ENCODE data around the gene TBCCD1. TPM values are rescaled to one million over a fixed set of nuclear protein-coding genes. Genes with fewer than 3 reads are reported as not detected.

Gene TBCCD1
- 10 to 100 TPM; 15.2 to 17.4 TPM for total RNA-seq

GRCh38 chr3:186567072-186567921 is at the start of gene TBCCD1:
TBCCD1 (minus strand) TSS chr3:186567339; CDS start chr3:186564329, 3,010 bp downstream.
- Mint-ChIP-seq H3K27ac (peak within 1 kb of the TSS; percentile 86), H3K36me3 (peaks cover 6% of the 10 kb centered on the region), H3K9me3 (no peaks in the 10 kb centered on the region), H3K4me1 (peaks cover 38% of the 10 kb centered on the region), H3K4me3 (peak within 1 kb of the TSS; percentile 86), H3K27me3 (no peaks in the 10 kb centered on the region)
- POLR2A ChIA-PET, result interaction anchor here (0.9 to 5.4 kb wide), 7 partner anchors 48 to 801 kb away, joined by 3 to 50 read pairs (median 3); partner anchors contain the start of genes EIF4A2, RTP4 and TRA2B
- DNase-seq, result peak; percentile 99
- peak; percentile 48 for ATAC-seq (ENCODE audit: low read depth)

- Mint-ChIP-seq H3K27me3 (peaks cover 23% of the 10 kb centered on the region), H3K27ac (no peak overlapping the region), H3K36me3 (no peaks in the 10 kb centered on the region), H3K4me3 (no peak overlapping the region), H3K9me3 (no peaks in the 10 kb centered on the region), H3K4me1 (peaks cover 18% of the 10 kb centered on the region)
- no peak for DNase-seq
- no peak for ATAC-seq (ENCODE audit: low read depth)
- POLR2A ChIA-PET, result interaction anchor here (1.1 to 6.3 kb wide), 5 partner anchors 167 to 678 kb away, joined by 3 to 36 read pairs (median 4); partner anchors contain the start of genes EIF4A2 and TRA2B
These were observed 49.1 kb upstream of the TBCCD1 start for GRCh38 chr3:186616299-186616617.

- peaks cover 18% of the 10 kb centered on the region for H3K4me1 Mint-ChIP-seq
- POLR2A ChIA-PET, result interaction anchor here (1.0 to 6.3 kb wide), 5 partner anchors 45 to 207 kb away, joined by 3 to 36 read pairs (median 3); partner anchors contain the start of genes DNAJB11 and EIF4A2
- H3K4me3 Mint-ChIP-seq, result peak overlapping the region; percentile 54
- no peaks in the 10 kb centered on the region for H3K9me3 Mint-ChIP-seq
- DNase-seq (peak; percentile 72), ATAC-seq (ENCODE audit: low read depth) (peak; percentile 46)
- H3K36me3 Mint-ChIP-seq, result no peaks in the 10 kb centered on the region
- H3K27ac Mint-ChIP-seq, result no peak overlapping the region
- peaks cover 28% of the 10 kb centered on the region for H3K27me3 Mint-ChIP-seq
These were observed 47.7 kb upstream of the TBCCD1 start for GRCh38 chr3:186614597-186615483.

GRCh38 chr3:186614266-186614596 is 47.1 kb upstream of the TBCCD1 start:
- Mint-ChIP-seq H3K9me3 (no peaks in the 10 kb centered on the region), H3K27ac (no peak overlapping the region), H3K4me3 (peak overlapping the region; percentile 54), H3K36me3 (no peaks in the 10 kb centered on the region), H3K27me3 (peaks cover 28% of the 10 kb centered on the region), H3K4me1 (peaks cover 18% of the 10 kb centered on the region)
- no peak for ATAC-seq (ENCODE audit: low read depth)
- no peak for DNase-seq
- POLR2A ChIA-PET, result interaction anchor here (1.0 to 6.3 kb wide), 4 partner anchors 44 to 192 kb away, joined by 3 to 36 read pairs (median 4); partner anchors contain the start of genes DNAJB11 and EIF4A2

- H3K9me3 Mint-ChIP-seq, result no peaks in the 10 kb centered on the region
- ATAC-seq (ENCODE audit: low read depth) (no peak), DNase-seq (no peak)
- no peaks in the 10 kb centered on the region for H3K36me3 Mint-ChIP-seq
- POLR2A ChIA-PET, result interaction anchor here (6.3 kb wide), 1 partner anchor 170 kb away, joined by 36 read pairs; the partner anchor contains the start of gene EIF4A2
- H3K27me3 Mint-ChIP-seq, result peaks cover 30% of the 10 kb centered on the region
- H3K4me1 Mint-ChIP-seq, result peaks cover 18% of the 10 kb centered on the region
- no peak overlapping the region for H3K4me3 Mint-ChIP-seq
- H3K27ac Mint-ChIP-seq, result no peak overlapping the region
These were observed 46.6 kb upstream of the TBCCD1 start for GRCh38 chr3:186613637-186614265.

GRCh38 chr3:186612721-186613636 is 45.8 kb upstream of the TBCCD1 start, which contains the start of gene AHSG:
AHSG (plus strand) TSS chr3:186613060; CDS start chr3:186613142, 82 bp downstream.
- no peak within 1 kb of the TSS for H3K27ac Mint-ChIP-seq
- POLR2A ChIA-PET, result interaction anchor here (1.2 to 6.3 kb wide), 2 partner anchors 170 to 171 kb away, joined by 6 to 36 read pairs; partner anchors contain the start of gene EIF4A2
- H3K36me3 Mint-ChIP-seq, result no peaks in the 10 kb centered on the region
- no peaks in the 10 kb centered on the region for H3K9me3 Mint-ChIP-seq
- ATAC-seq (ENCODE audit: low read depth) (no peak), DNase-seq (no peak)
- peaks cover 22% of the 10 kb centered on the region for H3K27me3 Mint-ChIP-seq
- peaks cover 18% of the 10 kb centered on the region for H3K4me1 Mint-ChIP-seq
- no peak within 1 kb of the TSS for H3K4me3 Mint-ChIP-seq

- ATAC-seq (ENCODE audit: low read depth) (no peak), DNase-seq (no peak)
- H3K27me3 Mint-ChIP-seq, result peaks cover 18% of the 10 kb centered on the region
- no peak overlapping the region for H3K27ac Mint-ChIP-seq
- POLR2A ChIA-PET, result interaction anchor here (1.2 kb wide), 1 partner anchor 172 kb away, joined by 6 read pairs; the partner anchor contains the start of gene EIF4A2
- H3K4me3 Mint-ChIP-seq, result no peak overlapping the region
- no peaks in the 10 kb centered on the region for H3K36me3 Mint-ChIP-seq
- peaks cover 14% of the 10 kb centered on the region for H3K4me1 Mint-ChIP-seq
- H3K9me3 Mint-ChIP-seq, result no peaks in the 10 kb centered on the region
These were observed 44.9 kb upstream of the TBCCD1 start for GRCh38 chr3:186612065-186612464.

GRCh38 chr3:186609247-186609868 is 42.2 kb upstream of the TBCCD1 start:
- no peaks in the 10 kb centered on the region for H3K36me3 Mint-ChIP-seq
- no peaks in the 10 kb centered on the region for H3K9me3 Mint-ChIP-seq
- peaks cover 4% of the 10 kb centered on the region for H3K4me1 Mint-ChIP-seq
- DNase-seq, result no peak
- POLR2A ChIA-PET, result no interaction called here
- H3K27me3 Mint-ChIP-seq, result peaks cover 18% of the 10 kb centered on the region
- no peak for ATAC-seq (ENCODE audit: low read depth)
- H3K27ac Mint-ChIP-seq, result no peak overlapping the region
- no peak overlapping the region for H3K4me3 Mint-ChIP-seq

- no peak overlapping the region for H3K27ac Mint-ChIP-seq
- no peaks in the 10 kb centered on the region for H3K36me3 Mint-ChIP-seq
- ATAC-seq (ENCODE audit: low read depth) (no peak), DNase-seq (no peak)
- POLR2A ChIA-PET, result no interaction called here
- no peaks in the 10 kb centered on the region for H3K4me1 Mint-ChIP-seq
- H3K4me3 Mint-ChIP-seq, result no peak overlapping the region
- no peaks in the 10 kb centered on the region for H3K9me3 Mint-ChIP-seq
- peaks cover 17% of the 10 kb centered on the region for H3K27me3 Mint-ChIP-seq
These were observed 41.6 kb upstream of the TBCCD1 start for GRCh38 chr3:186608624-186609215.

GRCh38 chr3:186605561-186606545 is 38.7 kb upstream of the TBCCD1 start:
- H3K36me3 Mint-ChIP-seq, result no peaks in the 10 kb centered on the region
- POLR2A ChIA-PET, result no interaction called here

GRCh38 chr3:186605078-186605477 is 37.9 kb upstream of the TBCCD1 start:
- POLR2A ChIA-PET, result no interaction called here
- DNase-seq (no peak), ATAC-seq (ENCODE audit: low read depth) (no peak)
- no peak overlapping the region for H3K27ac Mint-ChIP-seq
- no peaks in the 10 kb centered on the region for H3K9me3 Mint-ChIP-seq
- H3K4me1 Mint-ChIP-seq, result peaks cover 1% of the 10 kb centered on the region
- H3K27me3 Mint-ChIP-seq, result peaks cover 12% of the 10 kb centered on the region
- no peak overlapping the region for H3K4me3 Mint-ChIP-seq
- H3K36me3 Mint-ChIP-seq, result no peaks in the 10 kb centered on the region

More at GRCh38 chr3:186605561-186606545, 38.7 kb upstream of the TBCCD1 start:
- no peak for DNase-seq
- no peak for ATAC-seq (ENCODE audit: low read depth)
- Mint-ChIP-seq H3K27ac (no peak overlapping the region), H3K9me3 (no peaks in the 10 kb centered on the region), H3K27me3 (peaks cover 15% of the 10 kb centered on the region), H3K4me1 (peaks cover 1% of the 10 kb centered on the region), H3K4me3 (no peak overlapping the region)

Measured in activated naive CD8-positive, alpha-beta T cell treated with anti-CD3 and anti-CD28 coated beads, Interleukin-2, amount 10 ng/mL, durations not matched to agents 7 days and 5 days (primary cell).